Measurements from ENCODE around the gene SLC27A3.

Gene SLC27A3

DNA sequence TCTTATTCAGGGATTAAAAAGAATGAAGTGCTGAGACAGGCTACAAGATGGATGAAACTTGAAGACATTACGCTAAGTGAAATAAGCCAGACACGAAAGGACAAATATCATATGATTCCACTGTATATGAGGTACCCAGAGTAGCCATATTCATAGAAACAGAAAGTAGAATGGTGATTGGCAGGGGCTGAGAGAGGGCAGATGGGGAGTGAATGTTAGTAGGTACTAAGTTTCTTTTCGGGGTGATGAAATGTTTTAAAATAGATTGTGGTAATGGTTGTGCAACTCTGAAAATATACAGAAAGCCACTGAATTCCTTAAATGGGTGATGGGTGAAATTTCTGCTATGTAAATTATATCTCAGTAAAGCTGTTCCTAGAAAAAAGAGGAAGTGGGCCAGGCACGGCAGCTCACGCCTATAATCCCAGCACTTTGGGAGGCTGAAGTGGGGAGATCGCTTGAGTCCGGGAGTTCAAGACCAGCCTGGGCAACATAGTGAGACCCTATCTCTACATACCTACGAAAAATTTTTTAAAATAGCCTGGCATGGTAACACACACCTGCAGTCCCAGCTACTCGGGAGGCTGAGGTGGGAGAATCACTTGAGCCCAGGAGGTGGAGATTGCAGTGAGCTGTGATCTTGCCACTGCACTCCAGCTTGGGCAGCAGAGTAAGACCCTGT, 15.9 kb downstream of the SLC27A3 start:
- peaks cover 4 to 28% (median 27%) of the 10 kb centered on the region in 5 donors for H3K4me1 ChIP-seq (ENCODE audit: control insufficient read depth in 5 of 5, insufficient read depth in 5 of 5, low read length in 5 of 5)
- peaks cover 0 to 3% (median 0%) of the 10 kb centered on the region in 5 donors for H3K27me3 ChIP-seq (ENCODE audit: control insufficient read depth in 5 of 5, insufficient read depth in 4 of 5, low read length in 5 of 5)
- H3K36me3 ChIP-seq (ENCODE audit: control insufficient read depth in 5 of 5, insufficient read depth in 5 of 5, low read length in 5 of 5), result no peaks in the 10 kb centered on the region
- H3K27ac ChIP-seq (ENCODE audit: low read depth, low read length), result peak overlapping the region; percentile 82
- no peaks in the 10 kb centered on the region for H3K9me3 ChIP-seq (ENCODE audit: control insufficient read depth in 5 of 5, low read length in 5 of 5)
- H3K9ac ChIP-seq (ENCODE audit: low read length in 5 of 5), result peak overlapping the region in 4 of 5 donors; percentile 27 to 62 (median 45)
- peak overlapping the region; percentile 26 to 70 (median 54) for H3K4me3 ChIP-seq (ENCODE audit: low read depth in 1 of 5, low read length in 5 of 5)

DNA sequence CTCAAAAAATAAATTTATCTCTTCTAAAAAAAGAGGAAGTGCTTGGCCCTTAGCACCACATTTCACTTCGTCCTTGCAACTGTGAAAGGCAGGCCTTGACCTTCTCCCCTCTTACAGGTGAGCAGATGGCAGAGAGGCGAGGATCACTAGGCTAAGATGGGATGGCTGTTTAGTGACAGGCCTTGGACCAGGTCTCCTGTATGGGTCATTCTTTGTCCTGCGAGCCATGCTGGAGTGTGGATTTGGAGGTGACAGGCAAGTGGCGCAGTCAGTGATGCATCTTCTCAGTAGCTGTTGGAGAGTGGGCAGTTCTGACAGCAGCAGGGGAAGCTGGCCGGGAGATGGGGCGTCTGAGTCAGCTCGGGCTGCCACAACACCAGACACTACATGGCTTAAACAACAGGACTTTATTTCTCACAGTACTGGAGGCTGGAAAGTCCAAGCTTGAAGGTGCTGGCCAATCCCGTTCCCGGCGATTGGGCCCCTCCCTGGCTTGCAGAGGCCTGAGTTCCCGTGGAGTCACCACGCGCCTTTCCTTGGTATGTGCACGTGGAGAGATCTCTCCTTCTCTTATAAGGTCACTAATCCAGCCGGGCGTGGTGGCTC, 16.5 kb downstream of the SLC27A3 start:
- Histone ChIP-seq H3K27me3 (ENCODE audit: control insufficient read depth in 5 of 5, insufficient read depth in 4 of 5, low read length in 5 of 5) (peaks cover 0 to 3% (median 0%) of the 10 kb centered on the region in 5 donors), H3K9ac (ENCODE audit: low read length in 5 of 5) (no peak overlapping the region), H3K4me3 (ENCODE audit: low read depth in 1 of 5, low read length in 5 of 5) (no peak overlapping the region), H3K36me3 (ENCODE audit: control insufficient read depth in 5 of 5, insufficient read depth in 5 of 5, low read length in 5 of 5) (no peaks in the 10 kb centered on the region), H3K9me3 (ENCODE audit: control insufficient read depth in 5 of 5, low read length in 5 of 5) (no peaks in the 10 kb centered on the region), H3K4me1 (ENCODE audit: control insufficient read depth in 5 of 5, insufficient read depth in 5 of 5, low read length in 5 of 5) (peaks cover 6 to 28% (median 27%) of the 10 kb centered on the region in 5 donors), H3K27ac (ENCODE audit: low read depth, low read length) (no peak overlapping the region)

DNA sequence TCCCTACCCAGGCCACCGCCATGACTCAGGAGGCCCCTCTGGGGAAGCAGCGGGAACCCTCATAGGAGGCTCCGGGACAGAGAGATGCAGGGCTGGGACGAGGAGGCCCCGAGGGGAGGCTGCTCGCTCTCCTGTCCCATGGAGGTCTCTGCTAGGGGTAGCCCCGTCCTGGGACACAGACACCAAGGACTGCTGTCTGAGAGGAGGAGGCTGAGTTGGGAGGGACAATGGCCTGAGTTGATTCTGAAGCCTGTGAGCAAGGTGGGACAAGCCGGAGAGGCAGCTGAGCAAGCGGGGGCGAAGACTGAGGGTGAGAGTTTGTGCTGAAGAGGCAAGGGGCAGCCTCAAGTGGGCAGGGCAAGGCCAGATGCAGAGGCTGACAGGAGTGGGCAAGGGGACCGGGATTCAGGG, 17.4 kb downstream of the SLC27A3 start:
- Histone ChIP-seq H3K4me3 (ENCODE audit: low read depth in 1 of 5, low read length in 5 of 5) (no peak overlapping the region), H3K9ac (ENCODE audit: low read length in 5 of 5) (no peak overlapping the region), H3K36me3 (ENCODE audit: control insufficient read depth in 5 of 5, insufficient read depth in 5 of 5, low read length in 5 of 5) (no peaks in the 10 kb centered on the region), H3K27ac (ENCODE audit: low read depth, low read length) (no peak overlapping the region), H3K27me3 (ENCODE audit: control insufficient read depth in 5 of 5, insufficient read depth in 4 of 5, low read length in 5 of 5) (peaks cover 0 to 3% (median 0%) of the 10 kb centered on the region in 5 donors), H3K9me3 (ENCODE audit: control insufficient read depth in 5 of 5, low read length in 5 of 5) (no peaks in the 10 kb centered on the region), H3K4me1 (ENCODE audit: control insufficient read depth in 5 of 5, insufficient read depth in 5 of 5, low read length in 5 of 5) (peaks cover 6 to 31% (median 27%) of the 10 kb centered on the region in 5 donors)

DNA sequence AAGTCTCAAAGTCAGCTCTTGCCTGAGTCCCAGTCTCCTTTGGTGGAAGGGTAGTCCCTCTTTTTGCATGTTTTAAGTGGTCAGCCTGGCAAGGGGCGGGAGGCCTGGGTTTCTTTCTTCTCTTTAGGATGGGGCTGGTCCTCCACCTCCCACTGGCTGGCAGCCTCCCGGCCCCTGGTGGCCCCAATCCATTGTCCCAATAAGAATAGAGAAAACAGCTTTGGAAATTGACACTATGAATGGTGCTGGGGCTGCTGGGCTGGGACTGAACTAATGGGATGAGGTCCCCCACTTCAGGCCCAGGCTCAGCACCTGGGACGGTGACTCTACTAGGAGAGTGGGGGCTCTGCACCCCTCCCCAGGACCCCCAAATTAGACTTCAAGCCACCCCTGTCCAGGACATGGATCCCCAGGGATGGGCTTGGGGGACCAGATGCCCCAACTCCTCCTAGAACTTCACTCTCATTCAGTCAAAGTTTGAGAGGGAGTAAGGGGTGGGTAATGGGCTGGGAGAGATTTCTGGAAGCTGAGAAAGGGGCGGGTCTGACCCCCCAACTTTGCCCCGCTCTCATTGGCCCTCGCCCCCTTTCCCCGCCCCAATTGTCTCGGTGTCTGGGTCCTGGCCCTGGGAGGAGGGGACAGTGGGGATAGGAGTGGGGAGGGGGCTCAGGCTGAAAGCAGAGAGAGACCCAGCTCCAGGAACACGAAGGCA, 18.2 kb downstream of the SLC27A3 start:
- no peak overlapping the region for H3K9ac ChIP-seq (ENCODE audit: low read length in 5 of 5)
- H3K4me1 ChIP-seq (ENCODE audit: control insufficient read depth in 5 of 5, insufficient read depth in 5 of 5, low read length in 5 of 5), result peaks cover 6 to 31% (median 27%) of the 10 kb centered on the region in 5 donors
- peaks cover 0 to 3% (median 0%) of the 10 kb centered on the region in 5 donors for H3K27me3 ChIP-seq (ENCODE audit: control insufficient read depth in 5 of 5, insufficient read depth in 4 of 5, low read length in 5 of 5)
- no peak overlapping the region for H3K27ac ChIP-seq (ENCODE audit: low read depth, low read length)
- H3K36me3 ChIP-seq (ENCODE audit: control insufficient read depth in 5 of 5, insufficient read depth in 5 of 5, low read length in 5 of 5), result no peaks in the 10 kb centered on the region
- no peak overlapping the region for H3K4me3 ChIP-seq (ENCODE audit: low read depth in 1 of 5, low read length in 5 of 5)
- no peaks in the 10 kb centered on the region for H3K9me3 ChIP-seq (ENCODE audit: control insufficient read depth in 5 of 5, low read length in 5 of 5)

DNA sequence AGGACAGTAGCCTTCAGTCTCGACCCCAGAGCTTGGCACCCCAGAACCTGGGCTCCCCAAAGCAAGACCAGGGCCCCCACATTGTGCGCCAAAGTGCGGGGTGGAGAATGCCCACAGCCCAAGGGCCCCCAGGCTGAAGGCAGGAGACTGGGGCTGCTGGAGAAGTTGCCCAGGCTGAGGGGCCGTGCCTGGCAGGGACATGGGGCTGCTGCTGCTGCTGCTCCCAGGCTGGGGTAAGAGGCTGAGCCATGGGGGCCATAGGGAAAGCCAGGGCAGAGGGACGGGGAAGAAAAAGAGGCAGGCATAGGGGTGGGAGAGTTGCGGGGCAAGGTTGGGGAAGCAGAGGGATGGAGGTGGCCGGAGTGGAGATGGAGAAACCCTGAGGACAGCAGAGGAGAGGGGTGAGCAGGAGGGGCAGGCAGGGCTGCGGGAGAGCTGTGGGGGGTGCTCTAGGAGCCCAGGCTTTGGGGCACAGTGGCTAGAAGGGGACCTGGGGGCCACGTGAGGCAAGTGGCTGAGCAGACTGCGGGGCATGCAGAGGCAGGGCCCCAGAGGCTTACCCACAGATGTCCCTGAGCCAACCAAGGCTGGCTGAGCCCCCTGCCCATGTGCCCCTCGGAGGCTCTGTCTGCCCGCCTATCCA, 18.9 kb downstream of the SLC27A3 start:
- H3K4me3 ChIP-seq (ENCODE audit: low read depth in 1 of 5, low read length in 5 of 5), result no peak overlapping the region
- H3K4me1 ChIP-seq (ENCODE audit: control insufficient read depth in 5 of 5, insufficient read depth in 5 of 5, low read length in 5 of 5), result peaks cover 6 to 31% (median 26%) of the 10 kb centered on the region in 5 donors
- H3K9ac ChIP-seq (ENCODE audit: low read length in 5 of 5), result no peak overlapping the region
- H3K9me3 ChIP-seq (ENCODE audit: control insufficient read depth in 5 of 5, low read length in 5 of 5), result no peaks in the 10 kb centered on the region
- peaks cover 0 to 1% (median 0%) of the 10 kb centered on the region in 5 donors for H3K36me3 ChIP-seq (ENCODE audit: control insufficient read depth in 5 of 5, insufficient read depth in 5 of 5, low read length in 5 of 5)
- H3K27ac ChIP-seq (ENCODE audit: low read depth, low read length), result no peak overlapping the region
- peaks cover 0 to 3% (median 0%) of the 10 kb centered on the region in 5 donors for H3K27me3 ChIP-seq (ENCODE audit: control insufficient read depth in 5 of 5, insufficient read depth in 4 of 5, low read length in 5 of 5)

DNA sequence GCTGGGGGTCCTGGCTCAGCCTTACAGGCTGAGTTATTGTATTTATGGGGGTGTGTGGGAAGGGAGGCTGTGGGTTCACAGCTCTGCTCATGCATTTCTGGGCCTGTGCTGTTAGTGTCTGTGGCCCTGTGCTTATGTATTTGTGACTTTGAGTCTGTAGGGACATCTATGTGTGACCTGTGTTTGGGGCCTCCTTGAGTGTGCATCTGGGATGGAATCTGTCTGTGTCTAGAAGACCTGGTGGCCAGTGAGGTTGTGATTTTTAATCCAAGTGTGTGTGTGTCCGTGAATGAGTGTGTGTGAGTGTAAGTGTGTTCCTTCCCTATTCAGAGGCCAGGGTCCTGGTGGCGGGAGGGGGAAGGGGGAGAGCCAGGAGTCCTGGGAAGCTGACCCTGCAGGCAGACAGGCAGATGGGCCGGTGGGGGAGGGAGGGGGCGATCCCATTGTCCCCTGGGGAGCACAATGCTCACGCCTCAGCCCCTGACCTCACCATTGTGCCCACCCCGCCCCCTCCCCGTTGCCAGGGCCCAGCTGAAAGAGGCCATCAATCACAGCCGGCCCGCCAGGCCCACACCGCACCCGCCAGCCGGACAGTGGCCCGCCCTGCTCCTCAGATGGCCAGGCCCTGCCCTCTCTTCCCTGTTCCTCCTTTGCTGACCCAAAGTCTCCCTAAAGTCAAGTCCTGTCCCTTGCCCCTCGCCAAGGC, 19.6 kb downstream of the SLC27A3 start:
- Histone ChIP-seq H3K4me1 (ENCODE audit: control insufficient read depth in 5 of 5, insufficient read depth in 5 of 5, low read length in 5 of 5) (peaks cover 5 to 24% (median 19%) of the 10 kb centered on the region in 5 donors), H3K9me3 (ENCODE audit: control insufficient read depth in 5 of 5, low read length in 5 of 5) (no peaks in the 10 kb centered on the region), H3K27ac (ENCODE audit: low read depth, low read length) (no peak overlapping the region), H3K4me3 (ENCODE audit: low read depth in 1 of 5, low read length in 5 of 5) (no peak overlapping the region), H3K36me3 (ENCODE audit: control insufficient read depth in 5 of 5, insufficient read depth in 5 of 5, low read length in 5 of 5) (peaks cover 0 to 5% (median 4%) of the 10 kb centered on the region in 5 donors), H3K9ac (ENCODE audit: low read length in 5 of 5) (peak overlapping the region in 1 of 5 donors; percentile 37), H3K27me3 (ENCODE audit: control insufficient read depth in 5 of 5, insufficient read depth in 4 of 5, low read length in 5 of 5) (peaks cover 0 to 3% (median 0%) of the 10 kb centered on the region in 5 donors)

DNA sequence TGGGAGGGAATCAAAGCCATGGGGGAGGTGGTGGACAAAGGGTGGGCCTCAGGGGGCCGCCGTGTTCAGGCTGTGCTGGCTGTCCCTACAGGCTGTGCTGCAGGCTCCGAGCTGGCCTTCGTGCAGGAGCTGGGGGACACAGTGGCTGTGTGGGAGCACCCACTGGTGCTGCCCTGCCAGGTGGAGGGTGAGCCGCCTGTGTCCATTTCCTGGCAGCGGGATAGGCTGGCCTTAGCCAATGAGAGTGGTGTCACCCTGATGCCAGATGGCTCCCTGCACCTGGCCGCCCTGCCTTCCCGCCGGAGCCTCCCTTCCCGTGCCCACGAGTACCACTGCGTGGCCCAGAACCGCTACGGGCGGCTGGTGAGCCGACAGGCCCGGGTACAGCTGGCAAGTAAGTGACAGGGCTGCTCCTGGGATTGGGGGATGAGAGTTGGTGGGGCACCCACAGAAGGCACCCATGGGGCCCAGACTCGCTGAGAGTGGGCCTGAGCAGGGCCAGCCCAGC, 20.2 kb downstream of the SLC27A3 start:
- peaks cover 0 to 8% (median 5%) of the 10 kb centered on the region in 5 donors for H3K36me3 ChIP-seq (ENCODE audit: control insufficient read depth in 5 of 5, insufficient read depth in 5 of 5, low read length in 5 of 5)
- H3K27me3 ChIP-seq (ENCODE audit: control insufficient read depth in 5 of 5, insufficient read depth in 4 of 5, low read length in 5 of 5), result peaks cover 0 to 3% (median 0%) of the 10 kb centered on the region in 5 donors
- H3K4me3 ChIP-seq (ENCODE audit: low read depth in 1 of 5, low read length in 5 of 5), result no peak overlapping the region
- H3K4me1 ChIP-seq (ENCODE audit: control insufficient read depth in 5 of 5, insufficient read depth in 5 of 5, low read length in 5 of 5), result peaks cover 2 to 18% (median 13%) of the 10 kb centered on the region in 5 donors
- H3K27ac ChIP-seq (ENCODE audit: low read depth, low read length), result no peak overlapping the region
- no peaks in the 10 kb centered on the region for H3K9me3 ChIP-seq (ENCODE audit: control insufficient read depth in 5 of 5, low read length in 5 of 5)
- H3K9ac ChIP-seq (ENCODE audit: low read length in 5 of 5), result peak overlapping the region in 1 of 5 donors; percentile 37

DNA sequence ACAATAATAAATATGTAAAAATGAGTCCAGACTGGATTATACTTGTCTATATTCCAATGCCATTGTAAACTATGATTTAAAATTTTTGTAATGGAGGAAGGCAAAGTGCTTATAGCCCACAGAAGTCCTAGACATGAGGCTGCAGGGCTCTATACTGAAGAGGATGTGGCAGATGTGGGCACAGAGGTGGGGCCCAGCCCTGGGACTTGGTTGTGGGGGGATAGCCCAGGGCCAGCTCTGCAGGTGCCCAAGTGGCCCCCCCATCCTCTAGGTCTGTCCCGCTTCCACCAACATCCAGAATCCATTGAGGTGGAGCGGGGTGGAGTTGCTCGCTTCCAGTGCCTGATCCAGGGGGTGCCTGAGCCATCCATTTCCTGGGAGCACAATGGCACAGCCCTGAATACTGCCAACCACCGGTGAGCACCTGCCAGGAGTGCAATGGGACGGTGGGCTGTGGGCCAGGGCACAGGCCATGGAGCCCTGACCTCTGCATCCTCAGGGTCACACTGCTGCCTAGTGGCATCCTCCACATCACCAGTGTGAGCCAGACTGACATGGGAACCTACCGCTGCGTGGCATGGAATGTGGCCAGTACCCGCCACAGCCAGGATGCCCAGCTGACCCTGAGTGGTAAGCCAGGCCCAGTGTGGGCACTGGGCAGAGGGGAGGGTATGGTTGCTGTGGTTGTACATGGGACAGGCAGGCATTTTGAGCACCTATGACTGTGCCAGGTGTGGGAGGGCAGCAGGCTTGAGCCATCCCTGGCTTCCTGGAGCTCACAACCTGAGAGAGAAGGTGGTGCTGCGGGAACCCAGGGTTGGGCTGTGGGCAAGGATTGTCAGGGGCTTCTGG, 21.0 kb downstream of the SLC27A3 start:
- no peaks in the 10 kb centered on the region for H3K9me3 ChIP-seq (ENCODE audit: control insufficient read depth in 5 of 5, low read length in 5 of 5)
- H3K4me1 ChIP-seq (ENCODE audit: control insufficient read depth in 5 of 5, insufficient read depth in 5 of 5, low read length in 5 of 5), result peaks cover 2 to 10% (median 5%) of the 10 kb centered on the region in 5 donors
- H3K27ac ChIP-seq (ENCODE audit: low read depth, low read length), result no peak overlapping the region
- H3K9ac ChIP-seq (ENCODE audit: low read length in 5 of 5), result no peak overlapping the region
- peaks cover 0 to 8% (median 5%) of the 10 kb centered on the region in 5 donors for H3K36me3 ChIP-seq (ENCODE audit: control insufficient read depth in 5 of 5, insufficient read depth in 5 of 5, low read length in 5 of 5)
- no peak overlapping the region for H3K4me3 ChIP-seq (ENCODE audit: low read depth in 1 of 5, low read length in 5 of 5)
- H3K27me3 ChIP-seq (ENCODE audit: control insufficient read depth in 5 of 5, insufficient read depth in 4 of 5, low read length in 5 of 5), result peaks cover 0 to 3% (median 0%) of the 10 kb centered on the region in 5 donors
